ENCODE measurements around the gene TRIM36. TPM values are rescaled to one million over a fixed set of nuclear protein-coding genes. Genes with fewer than 3 reads are reported as not detected.

Gene TRIM36
- total and polyA plus RNA-seq, 2 of the 8 experiments (the other 6 are each of a cell fraction or from before 2014, with no cell fraction given): 8.5 to 14.1 TPM

DNA sequence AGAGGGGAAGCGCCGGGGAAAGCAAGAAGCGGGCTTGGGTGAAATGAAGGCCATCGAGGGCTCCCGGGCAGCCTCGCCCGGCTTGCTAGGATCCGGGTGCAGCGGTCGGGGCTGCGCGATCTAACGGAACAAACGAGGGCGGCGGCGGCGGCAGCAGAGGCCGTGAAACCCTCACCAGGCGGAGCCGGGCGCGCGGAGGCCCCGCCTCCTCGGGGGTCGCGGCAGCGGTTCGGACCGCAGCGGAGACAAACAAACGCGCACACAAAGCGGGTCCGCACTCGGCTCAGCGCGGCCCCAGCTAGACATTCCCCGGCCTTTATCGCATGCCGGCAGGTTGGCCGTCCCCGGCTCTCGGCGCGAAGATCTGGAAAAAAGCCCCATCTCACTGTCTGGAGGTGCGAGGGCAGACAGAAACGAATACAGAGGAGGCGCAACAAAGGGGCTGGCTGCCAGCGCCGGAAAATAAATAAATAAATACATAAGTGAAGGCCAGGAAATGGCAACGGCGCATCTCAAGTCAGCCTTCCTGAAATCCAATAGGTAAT is 10.5 kb upstream of the TRIM36 start (continued):
- TF ChIP-seq ZNF274 (IDR thresholded peaks at IDR 0.05; ENCODE audit: borderline replicate concordance, extremely low read depth, low read length): no peak
- no peak for TF ChIP-seq GTF2F1 (IDR thresholded peaks at IDR 0.05; ENCODE audit: borderline replicate concordance, low read depth, low read length)
- TF ChIP-seq TCF12 (IDR thresholded peaks at IDR 0.05; ENCODE audit: low read depth, low read length): no peak
- no peak for TF ChIP-seq POLR2AphosphoS5 (IDR thresholded peaks at IDR 0.05; ENCODE audit: low read depth, low read length)
- no peak for TF ChIP-seq NANOG (IDR thresholded peaks at IDR 0.05; ENCODE audit: insufficient read depth, low read depth, low read length, poor library complexity, severe bottlenecking)
- no peak for TF ChIP-seq CBX5 (IDR thresholded peaks at IDR 0.05; ENCODE audit: low read depth, low read length)
- no peak for TF ChIP-seq KDM5A (IDR thresholded peaks at IDR 0.05; ENCODE audit: low read length)
- TF ChIP-seq, protein P1, sequence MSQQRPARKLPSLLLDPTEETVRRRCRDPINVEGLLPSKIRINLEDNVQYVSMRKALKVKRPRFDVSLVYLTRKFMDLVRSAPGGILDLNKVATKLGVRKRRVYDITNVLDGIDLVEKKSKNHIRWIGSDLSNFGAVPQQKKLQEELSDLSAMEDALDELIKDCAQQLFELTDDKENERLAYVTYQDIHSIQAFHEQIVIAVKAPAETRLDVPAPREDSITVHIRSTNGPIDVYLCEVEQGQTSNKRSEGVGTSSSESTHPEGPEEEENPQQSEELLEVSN (IDR thresholded peaks at IDR 0.05): peak; percentile 96
- no peak; the same call in 1 of the 2 replicates for TF ChIP-seq SUZ12 (IDR thresholded peaks at IDR 0.05; ENCODE audit: low read length)
